ENCODE data around the gene PPP3CB.

PPP3CB gene

DNA sequence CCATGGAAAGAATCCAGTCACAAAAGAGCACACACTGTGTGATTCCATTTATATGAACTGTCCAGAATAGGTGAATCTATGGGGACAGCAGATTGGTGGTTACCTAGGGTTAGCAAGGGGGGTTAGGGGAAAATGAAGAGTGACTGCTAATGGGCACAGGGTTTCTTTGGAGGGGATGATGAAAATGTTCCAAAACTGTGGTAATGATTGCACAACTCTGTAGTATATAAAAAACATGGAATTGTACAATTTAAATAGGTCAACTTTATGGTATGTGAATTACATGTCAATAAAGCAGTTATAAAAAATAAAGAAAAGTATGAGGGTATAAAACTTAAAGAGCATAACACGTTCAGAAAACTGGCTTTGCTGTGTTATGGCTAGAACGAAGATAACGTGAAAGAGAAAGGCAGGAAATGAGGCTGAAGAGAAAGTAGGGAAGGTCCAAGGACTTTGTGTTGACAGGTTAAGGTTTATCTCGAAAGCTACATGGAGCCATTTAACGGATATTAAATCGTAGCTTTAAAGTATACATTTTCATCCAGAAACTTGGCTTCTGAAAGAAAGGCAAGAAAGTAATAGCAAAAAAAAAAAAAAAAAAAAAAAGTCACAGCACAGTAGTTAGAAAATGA is 36.0 kb downstream of the PPP3CB start:
- DNase-seq (ENCODE audit: insufficient read length, low spot score) = no peak
- FAIRE-seq = no peak
- no peak for TF ChIP-seq POLR2A (IDR thresholded peaks at IDR 0.05; ENCODE audit: low read depth, low read length)
- no peak for TF ChIP-seq TAF1 (IDR thresholded peaks at IDR 0.05; ENCODE audit: low read depth, low read length)
- no peak for TF ChIP-seq POLR2AphosphoS5 (IDR thresholded peaks at IDR 0.05; ENCODE audit: low read depth, low read length)
- TF ChIP-seq PAX5 (IDR thresholded peaks at IDR 0.05; ENCODE audit: insufficient read depth, low read length, severe bottlenecking) = no peak
- no peak for TF ChIP-seq SPI1 (IDR thresholded peaks at IDR 0.05; ENCODE audit: low read depth, low read length)
- no peak for TF ChIP-seq POU2F2 (IDR thresholded peaks at IDR 0.05; ENCODE audit: low read depth, low read length)

DNA sequence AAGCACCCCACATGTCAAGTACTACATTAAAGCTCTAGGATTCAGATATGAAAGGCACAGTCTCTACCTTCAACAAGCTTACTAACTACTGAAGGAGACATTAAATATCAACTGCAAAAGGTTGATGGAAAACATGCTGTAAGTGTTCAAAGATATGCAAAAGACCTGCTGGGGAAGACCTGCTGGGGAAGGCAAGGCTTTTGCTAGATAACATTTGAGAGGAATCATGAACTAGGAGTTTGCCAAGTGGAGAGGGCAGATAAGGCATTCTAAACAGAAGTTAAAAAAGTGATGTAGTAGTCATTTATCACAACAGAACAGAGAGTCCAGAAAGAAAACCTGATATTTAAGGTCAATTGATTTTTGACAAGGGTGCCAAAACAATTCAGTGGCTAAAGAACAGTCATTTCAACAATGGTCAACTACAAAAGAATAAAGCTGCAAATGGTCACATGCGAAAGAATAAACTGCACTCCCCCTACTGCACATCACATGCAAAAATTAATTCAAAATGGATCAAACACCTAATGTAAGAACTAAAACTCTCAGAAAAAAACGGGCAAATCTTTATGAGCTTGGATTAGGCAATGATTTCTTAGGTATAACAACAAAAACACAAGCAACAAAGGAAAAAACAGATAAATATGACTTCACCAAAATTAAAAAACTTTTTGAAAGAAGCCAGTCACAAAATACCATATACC is 39.5 kb downstream of the PPP3CB start:
- TF ChIP-seq TAF1 (IDR thresholded peaks at IDR 0.05; ENCODE audit: low read depth, low read length) (no peak), POLR2A (IDR thresholded peaks at IDR 0.05; ENCODE audit: low read depth, low read length) (no peak), PAX5 (IDR thresholded peaks at IDR 0.05; ENCODE audit: insufficient read depth, low read length, severe bottlenecking) (no peak), SPI1 (IDR thresholded peaks at IDR 0.05; ENCODE audit: low read depth, low read length) (no peak), POU2F2 (IDR thresholded peaks at IDR 0.05; ENCODE audit: low read depth, low read length) (no peak), POLR2AphosphoS5 (IDR thresholded peaks at IDR 0.05; ENCODE audit: low read depth, low read length) (no peak)
- no peak for DNase-seq (ENCODE audit: insufficient read length, low spot score)
- peak; percentile 40 for FAIRE-seq

DNA sequence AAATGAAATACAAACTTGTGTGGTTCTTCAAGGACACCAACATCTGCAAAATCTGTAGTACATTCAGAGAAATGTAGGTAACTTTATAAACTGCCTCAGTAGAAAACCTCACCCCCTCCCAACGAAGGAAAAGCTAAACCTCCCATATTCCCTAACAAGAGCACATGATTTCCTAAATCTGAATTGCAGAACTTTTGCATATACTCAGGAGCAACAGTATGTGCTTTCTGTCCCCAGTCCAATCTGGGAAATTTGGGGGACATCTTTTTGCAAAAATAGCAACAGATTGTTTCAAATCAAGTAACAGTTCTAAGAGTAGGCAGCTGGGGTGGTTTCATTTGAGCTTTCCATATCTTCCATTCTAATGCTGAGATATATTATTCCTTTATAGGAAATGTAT is 46.7 kb downstream of the PPP3CB start:
- DNase-seq (ENCODE audit: insufficient read length, low spot score) (no peak), FAIRE-seq (no peak)
- TF ChIP-seq PAX5 (IDR thresholded peaks at IDR 0.05; ENCODE audit: insufficient read depth, low read length, severe bottlenecking) (no peak), POU2F2 (IDR thresholded peaks at IDR 0.05; ENCODE audit: low read depth, low read length) (no peak), POLR2AphosphoS5 (IDR thresholded peaks at IDR 0.05; ENCODE audit: low read depth, low read length) (no peak), SPI1 (IDR thresholded peaks at IDR 0.05; ENCODE audit: low read depth, low read length) (no peak), POLR2A (IDR thresholded peaks at IDR 0.05; ENCODE audit: low read depth, low read length) (no peak), TAF1 (IDR thresholded peaks at IDR 0.05; ENCODE audit: low read depth, low read length) (no peak)

GRCh38 chr10:73448384-73448783 is 47.4 kb downstream of the PPP3CB start:
- peak; percentile 48 for FAIRE-seq
- TF ChIP-seq POLR2A (IDR thresholded peaks at IDR 0.05; ENCODE audit: low read depth, low read length) = no peak
- TF ChIP-seq PAX5 (IDR thresholded peaks at IDR 0.05; ENCODE audit: insufficient read depth, low read length, severe bottlenecking) = no peak
- no peak for TF ChIP-seq SPI1 (IDR thresholded peaks at IDR 0.05; ENCODE audit: low read depth, low read length)
- TF ChIP-seq POLR2AphosphoS5 (IDR thresholded peaks at IDR 0.05; ENCODE audit: low read depth, low read length) = no peak
- no peak for TF ChIP-seq TAF1 (IDR thresholded peaks at IDR 0.05; ENCODE audit: low read depth, low read length)
- no peak for TF ChIP-seq POU2F2 (IDR thresholded peaks at IDR 0.05; ENCODE audit: low read depth, low read length)
- no peak for DNase-seq (ENCODE audit: insufficient read length, low spot score)

DNA sequence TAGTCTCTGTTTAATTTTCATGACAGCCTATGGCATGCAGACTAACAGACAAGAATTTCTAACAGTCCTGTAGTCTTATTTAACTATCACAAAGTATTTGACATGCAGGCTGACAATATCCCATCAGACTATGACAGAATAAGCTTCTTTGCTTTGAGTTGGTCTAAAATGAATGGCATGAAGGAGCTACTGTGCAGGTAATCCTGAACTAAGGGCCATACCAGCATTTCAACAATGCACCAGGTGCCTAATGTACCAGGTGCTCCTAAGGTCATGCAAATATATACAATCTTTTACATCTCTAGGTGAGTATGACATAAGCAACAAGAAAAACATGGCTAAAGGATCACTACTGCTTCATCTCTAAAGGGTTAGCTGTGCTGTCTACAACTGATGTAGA is 48.9 kb downstream of the PPP3CB start:
- FAIRE-seq (no peak), DNase-seq (ENCODE audit: insufficient read length, low spot score) (no peak)
- TF ChIP-seq TAF1 (IDR thresholded peaks at IDR 0.05; ENCODE audit: low read depth, low read length) = no peak
- TF ChIP-seq POU2F2 (IDR thresholded peaks at IDR 0.05; ENCODE audit: low read depth, low read length) = no peak
- TF ChIP-seq POLR2AphosphoS5 (IDR thresholded peaks at IDR 0.05; ENCODE audit: low read depth, low read length) = no peak

GRCh38 chr10:73444457-73444856 is 51.4 kb downstream of the PPP3CB start:
- DNase-seq (ENCODE audit: insufficient read length, low spot score) (no peak), FAIRE-seq (no peak)
- TF ChIP-seq POLR2A (IDR thresholded peaks at IDR 0.05; ENCODE audit: low read depth, low read length) (no peak), TAF1 (IDR thresholded peaks at IDR 0.05; ENCODE audit: low read depth, low read length) (no peak), POU2F2 (IDR thresholded peaks at IDR 0.05; ENCODE audit: low read depth, low read length) (no peak), POLR2AphosphoS5 (IDR thresholded peaks at IDR 0.05; ENCODE audit: low read depth, low read length) (no peak), SPI1 (IDR thresholded peaks at IDR 0.05; ENCODE audit: low read depth, low read length) (no peak), PAX5 (IDR thresholded peaks at IDR 0.05; ENCODE audit: insufficient read depth, low read length, severe bottlenecking) (no peak)

GRCh38 chr10:73439605-73440312 is 56.1 kb downstream of the PPP3CB start:
- no peak for TF ChIP-seq POLR2A (IDR thresholded peaks at IDR 0.05; ENCODE audit: low read depth, low read length)
- TF ChIP-seq SPI1 (IDR thresholded peaks at IDR 0.05; ENCODE audit: low read depth, low read length) = no peak
- no peak for TF ChIP-seq PAX5 (IDR thresholded peaks at IDR 0.05; ENCODE audit: insufficient read depth, low read length, severe bottlenecking)
- TF ChIP-seq TAF1 (IDR thresholded peaks at IDR 0.05; ENCODE audit: low read depth, low read length) = no peak
- no peak for TF ChIP-seq POU2F2 (IDR thresholded peaks at IDR 0.05; ENCODE audit: low read depth, low read length)
- TF ChIP-seq POLR2AphosphoS5 (IDR thresholded peaks at IDR 0.05; ENCODE audit: low read depth, low read length) = no peak
- FAIRE-seq = peak; percentile 9
- no peak for DNase-seq (ENCODE audit: insufficient read length, low spot score)

DNA sequence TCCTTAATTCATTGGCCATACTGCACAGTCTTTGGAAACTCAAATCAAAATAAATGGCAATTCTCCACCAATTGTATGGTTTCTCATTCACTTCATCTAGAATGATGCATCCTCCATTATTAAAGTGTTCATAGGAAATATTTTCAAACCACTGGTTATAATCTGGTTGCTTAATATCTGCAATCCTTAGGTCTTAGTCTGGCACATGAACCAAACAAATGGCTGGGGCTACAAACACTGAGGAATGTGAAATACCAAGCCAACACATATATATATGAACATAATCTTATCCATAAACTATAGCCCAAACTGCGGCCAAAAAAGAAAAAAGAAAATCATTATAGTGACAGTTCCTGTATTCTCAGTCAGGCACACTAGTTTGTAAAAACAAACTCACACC is 56.8 kb downstream of the PPP3CB start:
- TF ChIP-seq POU2F2 (IDR thresholded peaks at IDR 0.05; ENCODE audit: low read depth, low read length) (no peak), TAF1 (IDR thresholded peaks at IDR 0.05; ENCODE audit: low read depth, low read length) (no peak), PAX5 (IDR thresholded peaks at IDR 0.05; ENCODE audit: insufficient read depth, low read length, severe bottlenecking) (no peak), SPI1 (IDR thresholded peaks at IDR 0.05; ENCODE audit: low read depth, low read length) (no peak), POLR2AphosphoS5 (IDR thresholded peaks at IDR 0.05; ENCODE audit: low read depth, low read length) (no peak), POLR2A (IDR thresholded peaks at IDR 0.05; ENCODE audit: low read depth, low read length) (no peak)
- DNase-seq (ENCODE audit: insufficient read length, low spot score) = no peak
- FAIRE-seq = no peak

DNA sequence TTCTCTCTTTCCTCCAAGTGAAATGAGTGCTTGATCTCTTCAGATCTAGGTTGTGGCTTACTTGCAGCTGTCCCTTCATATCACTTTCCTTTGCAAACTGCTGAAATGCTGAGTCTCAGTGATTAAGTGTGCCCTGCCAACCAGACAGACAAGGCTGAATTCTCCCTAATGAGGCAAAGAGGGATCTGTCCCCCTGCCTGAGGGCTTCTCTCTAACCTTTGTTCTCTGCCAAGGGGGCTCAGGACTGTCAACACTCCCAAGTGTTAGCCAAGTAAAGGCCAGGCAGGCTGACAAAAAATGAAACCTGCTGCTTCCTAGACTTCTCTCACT is 62.3 kb downstream of the PPP3CB start, which contains the start of gene MSS51:
Gene MSS51, minus strand, starts transcription at position 24 of the 330 bp plus-strand sequence. CDS start 5,277 bp downstream, outside the sequence.
- DNase-seq (ENCODE audit: insufficient read length, low spot score) (no peak), FAIRE-seq (no peak)
- no peak for TF ChIP-seq POLR2A (IDR thresholded peaks at IDR 0.05; ENCODE audit: low read depth, low read length)
- no peak for TF ChIP-seq POLR2AphosphoS5 (IDR thresholded peaks at IDR 0.05; ENCODE audit: low read depth, low read length)
- no peak for TF ChIP-seq SPI1 (IDR thresholded peaks at IDR 0.05; ENCODE audit: low read depth, low read length)
- no peak for TF ChIP-seq PAX5 (IDR thresholded peaks at IDR 0.05; ENCODE audit: insufficient read depth, low read length, severe bottlenecking)
- no peak for TF ChIP-seq POU2F2 (IDR thresholded peaks at IDR 0.05; ENCODE audit: low read depth, low read length)
- no peak for TF ChIP-seq TAF1 (IDR thresholded peaks at IDR 0.05; ENCODE audit: low read depth, low read length)
